GM23248 (cell line): ENCODE measurements around the gene CEACAM6.

Source experiments
- EZH2 ChIP-seq: fragments of 200-600 bp; sonication (generic); IDR thresholded peaks from 2 replicates; pipeline ENCODE4 v1.6.1; 2018; ENCODE audit warnings: antibody characterized with exemption, mild to moderate bottlenecking; ENCODE audit not compliant: insufficient read depth, poor library complexity, severe bottlenecking
- EZH2phosphoT487 ChIP-seq: fragments of 200-600 bp; sonication (generic); IDR thresholded peaks from 2 replicates; pipeline ENCODE4 v1.6.1; 2018; ENCODE audit warnings: antibody characterized with exemption, moderate library complexity, mild to moderate bottlenecking, low read depth; ENCODE audit not compliant: insufficient read depth

GRCh38 chr19:41758846-41759245 lies 3.5 kb downstream of the CEACAM6 start:
- TF ChIP-seq EZH2 (no peak), EZH2phosphoT487 (no peak)
